Keratinocyte (primary cell): Measurements from ENCODE around the gene ARHGAP4. TPM values are rescaled to one million over a fixed set of nuclear protein-coding genes. Genes with fewer than 3 reads are reported as not detected.

Experiments
- DNase-seq: peaks from one replicate; pipeline ENCODE4 v3.0.0-alpha.2; 2011; ENCODE audit warnings: low read depth, missing footprints, low spot score
- FAIRE-seq: peaks from 2 replicates; lab custom pipeline; 2011; peaks lifted over from hg19 to GRCh38; lab: Jason Lieb, UNC
- H2AFZ ChIP-seq: 2 replicates; pipeline ENCODE4 v1.6.0; 2012; ENCODE audit warnings: low read length, control low read depth, inconsistent platforms; ENCODE audit not compliant: control insufficient read depth
- H3K27ac ChIP-seq: 2 replicates; pipeline ENCODE4 v1.5.1; 2011; ENCODE audit warnings: low read length; ENCODE audit not compliant: control insufficient read depth, insufficient read depth
- H3K27me3 ChIP-seq: 3 replicates; pipeline ENCODE4 v1.6.0; 2011; ENCODE audit warnings: low read length; ENCODE audit not compliant: control insufficient read depth, insufficient read depth; ENCODE audit errors: extremely low read depth
- H3K36me3 ChIP-seq, 2 experiments: 2 replicates in 1 of 2; 3 replicates in 1 of 2; pipeline ENCODE4 v1.5.1; 2011; ENCODE audit warnings: low read length in 2 of 2, mild to moderate bottlenecking in 1 of 2; ENCODE audit not compliant: control insufficient read depth in 2 of 2, insufficient read depth in 2 of 2; ENCODE audit errors: extremely low read depth in 1 of 2
- H3K4me1 ChIP-seq: 3 replicates; pipeline ENCODE4 v1.5.1; 2011; ENCODE audit warnings: low read length; ENCODE audit not compliant: control insufficient read depth, insufficient read depth; ENCODE audit errors: extremely low read depth
- H3K4me2 ChIP-seq: 3 replicates; pipeline ENCODE4 v1.6.0; 2011; ENCODE audit warnings: low read depth, low read length; ENCODE audit not compliant: control insufficient read depth, insufficient read depth; ENCODE audit errors: extremely low read depth
- H3K4me3 ChIP-seq, 3 experiments: fragments of 200-600 bp in 1 of 3; sonication (generic) in 1 of 3; 2 replicates in 2 of 3; 3 replicates in 1 of 3; pipeline ENCODE4 v1.5.1; 2011 to 2016; ENCODE audit warnings: low read length in 3 of 3, mild to moderate bottlenecking in 3 of 3, control low read depth in 2 of 3, inconsistent platforms in 1 of 3, low read depth in 1 of 3, mixed read lengths in 1 of 3, mixed run types in 1 of 3, moderate library complexity in 1 of 3; ENCODE audit not compliant: control insufficient read depth in 2 of 3, insufficient read depth in 2 of 3; ENCODE audit errors: extremely low read depth in 1 of 3
- H3K79me2 ChIP-seq: 2 replicates; pipeline ENCODE4 v1.6.0; 2012; ENCODE audit warnings: low read length; ENCODE audit not compliant: control insufficient read depth, insufficient read depth
- H3K9ac ChIP-seq: 3 replicates; pipeline ENCODE4 v1.6.0; 2011; ENCODE audit warnings: low read length; ENCODE audit not compliant: control insufficient read depth, insufficient read depth; ENCODE audit errors: extremely low read depth
- H3K9me1 ChIP-seq: 3 replicates; pipeline ENCODE4 v1.6.0; 2011; ENCODE audit warnings: low read length; ENCODE audit not compliant: control insufficient read depth, insufficient read depth; ENCODE audit errors: extremely low read depth
- H3K9me3 ChIP-seq: 2 replicates; pipeline ENCODE4 v1.5.1; 2012; ENCODE audit warnings: low read depth, low read length; ENCODE audit not compliant: control insufficient read depth
- H4K20me1 ChIP-seq: 3 replicates; pipeline ENCODE4 v1.6.0; 2011; ENCODE audit warnings: low read length; ENCODE audit not compliant: control insufficient read depth, insufficient read depth; ENCODE audit errors: extremely low read depth
- CTCF ChIP-seq, 3 experiments: IDR thresholded peaks in 1 of 3; conservative IDR thresholded peaks in 1 of 3; optimal IDR thresholded peaks in 1 of 3; 2 replicates in 2 of 3; 3 replicates in 1 of 3; pipeline versions ENCODE3 to v1.5.1; 2011; ENCODE audit warnings: low read length in 3 of 3, mild to moderate bottlenecking in 3 of 3, moderate library complexity in 2 of 3, control low read depth in 1 of 3, inconsistent platforms in 1 of 3; ENCODE audit not compliant: insufficient read depth in 2 of 3; ENCODE audit errors: extremely low read depth in 1 of 3
- EZH2 ChIP-seq: IDR thresholded peaks from one replicate; pipeline ENCODE4 v1.6.1; 2012; ENCODE audit warnings: inconsistent platforms, mild to moderate bottlenecking, low read length, moderate library complexity
- dilution Hi-C: fragments of 300-500 bp; cut with MboI; formaldehyde crosslinking; loops from one replicate; pipeline ENCODE4 v1.7.0; 2020; ENCODE audit warnings: low sequenced_read_pairs; ENCODE audit not compliant: extremely low pct_ligation_motif_present
- polyA plus RNA-seq, 5 experiments: library from polyadenylated mRNA; depleted of rRNA in 3 of 5; stranded (reverse) in 3 of 5; stranded (forward) in 1 of 5; unstranded in 1 of 5; fragments of >200 nt; gene quantifications; 1 replicate in 1 of 5; 2 replicates in 3 of 5; 3 replicates in 1 of 5; pipeline versions ENCODE4 v1.2.1 to v1.2.3, GENCODE V29; 2011 to 2012; ENCODE audit warnings: missing spikeins in 2 of 5, low read depth in 1 of 5, low replicate concordance in 1 of 5

ARHGAP4 gene
- polyA plus RNA-seq, 1 donor (not counting 4 experiments of a cell fraction or from before 2014, with no cell fraction given) = 0.35 TPM

GRCh38 chrX:153882086-153882498 lies 44.0 kb downstream of the ARHGAP4 start:
- dilution Hi-C loops = no loop called here
- DNase-seq (no peak), FAIRE-seq (no peak)
- no peak overlapping the region for H3K9ac ChIP-seq
- no peaks in the 10 kb centered on the region for H3K79me2 ChIP-seq
- H3K27me3 ChIP-seq = peaks cover 42% of the 10 kb centered on the region
- H3K4me3 ChIP-seq = no peak overlapping the region
- no peak for TF ChIP-seq CTCF (optimal IDR thresholded peaks at IDR 0.05 in 1 of 3, IDR thresholded peaks at IDR 0.05 in 1 of 3, conservative IDR thresholded peaks at IDR 0.05 in 1 of 3; ENCODE audit: extremely low read depth in 1 of 3, insufficient read depth in 2 of 3, low read length in 3 of 3)
- TF ChIP-seq EZH2 = no peak
- no peak overlapping the region for H2AFZ ChIP-seq
- H3K9me1 ChIP-seq = no peaks in the 10 kb centered on the region
- H3K9me3 ChIP-seq = no peaks in the 10 kb centered on the region
- H3K4me2 ChIP-seq = no peak overlapping the region
- H3K36me3 ChIP-seq = no peaks in the 10 kb centered on the region
- peaks cover 3% of the 10 kb centered on the region for H3K4me1 ChIP-seq
- H3K27ac ChIP-seq = no peak overlapping the region
- peaks cover 6% of the 10 kb centered on the region for H4K20me1 ChIP-seq

- H4K20me1 ChIP-seq = peaks cover 6% of the 10 kb centered on the region
- no peaks in the 10 kb centered on the region for H3K9me1 ChIP-seq
- peaks cover 34% of the 10 kb centered on the region for H3K27me3 ChIP-seq
- DNase-seq (no peak), FAIRE-seq (no peak)
- H3K36me3 ChIP-seq = no peaks in the 10 kb centered on the region
- H3K9me3 ChIP-seq = no peaks in the 10 kb centered on the region
- no peak overlapping the region for H2AFZ ChIP-seq
- no peak overlapping the region for H3K27ac ChIP-seq
- H3K4me2 ChIP-seq = no peak overlapping the region
- H3K9ac ChIP-seq = no peak overlapping the region
- no peak for TF ChIP-seq CTCF (optimal IDR thresholded peaks at IDR 0.05 in 1 of 3, IDR thresholded peaks at IDR 0.05 in 1 of 3, conservative IDR thresholded peaks at IDR 0.05 in 1 of 3; ENCODE audit: extremely low read depth in 1 of 3, insufficient read depth in 2 of 3, low read length in 3 of 3)
- no peak for TF ChIP-seq EZH2
- no peak overlapping the region for H3K4me3 ChIP-seq
- dilution Hi-C loops = no loop called here
- no peaks in the 10 kb centered on the region for H3K79me2 ChIP-seq
- peaks cover 3% of the 10 kb centered on the region for H3K4me1 ChIP-seq
These were observed 44.8 kb downstream of the ARHGAP4 start for GRCh38 chrX:153881281-153881680.
